OCI-LY1 (cell line): ENCODE results near the gene ADCY9.

Source experiments
- CTCF ChIP-seq: fragments of 200-600 bp; sonication (generic), shearing (Covaris generic); IDR thresholded peaks from 2 replicates; pipeline ENCODE4 v1.5.1; 2017; ENCODE audit warnings: mild to moderate bottlenecking, antibody characterized with exemption, low read length, moderate library complexity, mixed read lengths
- EZH2 ChIP-seq: fragments of 200-600 bp; sonication (generic), shearing (Covaris generic); IDR thresholded peaks from 2 replicates; pipeline ENCODE4 v1.8.0; 2017; ENCODE audit warnings: borderline replicate concordance, mixed run types, mild to moderate bottlenecking, antibody characterized with exemption, low read length, moderate library complexity, mixed read lengths

GRCh38 chr16:4115949-4116318, 308 bp downstream of the ADCY9 start:
- TF ChIP-seq CTCF (no peak), EZH2 (no peak)
